ENCODE measurements around the gene SH3RF2. TPM values are rescaled to one million over a fixed set of nuclear protein-coding genes. Genes with fewer than 3 reads are reported as not detected.

Gene SH3RF2
- total and polyA plus RNA-seq, 10 of the 15 experiments (the other 5 are each of a cell fraction or from before 2014, with no cell fraction given): 0.15 TPM; not detected in 9

- no peak for DNase-seq (ENCODE audit: low read depth, low spot score)
- no peak for ATAC-seq
- ChIA-PET SMC1A (ENCODE audit: uncharacterized antibody, unreplicated experiment) (interaction anchor here (3.0 kb wide), 1 partner anchor 18 kb away, joined by 8 read pairs; no protein-coding TSS in a partner anchor), CTCF (interaction anchor here (1.3 kb wide), 1 partner anchor 17 kb away, joined by 4 read pairs; no protein-coding TSS in a partner anchor), RAD21 (ENCODE audit: unreplicated experiment) (no interaction called here), POLR2A (no interaction called here)
- no peak for FAIRE-seq
- Histone ChIP-seq H3K4me2 (ENCODE audit: control insufficient read depth, insufficient read depth) (no peak overlapping the region), H4K20me1 (ENCODE audit: control insufficient read depth, insufficient read depth) (no peaks in the 10 kb centered on the region), H3K27me3 (replicated peaks in 1 of 2; ENCODE audit: control insufficient read depth in 2 of 2, insufficient read depth in 2 of 2, low read length in 1 of 2) (no peaks in the 10 kb centered on the region), H3K9me3 (replicated peaks; ENCODE audit: control insufficient read depth, insufficient read depth, low read length) (no peaks in the 10 kb centered on the region), H3K36me3 (ENCODE audit: control insufficient read depth in 2 of 2, insufficient read depth in 2 of 2, low read length in 1 of 2) (peaks cover 0 to 6% of the 10 kb centered on the region in 2 experiments; a peak in 1 of 4 replicates), H3K79me2 (ENCODE audit: control insufficient read depth, insufficient read depth, low read length) (no peaks in the 10 kb centered on the region), H3K9ac (ENCODE audit: control insufficient read depth, insufficient read depth, low read length) (no peak overlapping the region), H3K27ac (ENCODE audit: control insufficient read depth, insufficient read depth) (no peak overlapping the region), H2AFZ (ENCODE audit: control insufficient read depth, low read depth, low read length) (no peak overlapping the region), H3K4me3 (no peak overlapping the region), H3K4me1 (ENCODE audit: control insufficient read depth, insufficient read depth, low read length) (no peaks in the 10 kb centered on the region)
- in situ Hi-C loops (cut with MboI): no loop called here
- no TSS peak for BruUV-seq (replicated peaks)
- intact Hi-C loops (cut with micrococcal nuclease; ENCODE audit: unreplicated experiment): no loop called here
- 76% methylated on average over 5 of the region's 5 CpGs for WGBS (ENCODE audit: insufficient coverage, insufficient replicate concordance, low lambda C conversion rate, missing lambda C conversion rate)
- no peak for TF ChIP-seq ATF3 (IDR thresholded peaks at IDR 0.05; ENCODE audit: borderline replicate concordance, extremely low read depth, low read depth, low read length)
- TF ChIP-seq HCFC1 (IDR thresholded peaks at IDR 0.05; ENCODE audit: low read length): no peak
- no peak for TF ChIP-seq TCF3 (IDR thresholded peaks at IDR 0.05; ENCODE audit: borderline replicate concordance, insufficient read depth, low read depth, low read length)
- no peak for TF ChIP-seq RUNX3 (IDR thresholded peaks at IDR 0.05; ENCODE audit: low read length)
- TF ChIP-seq IKZF2 (IDR thresholded peaks at IDR 0.05): no peak
- no peak for TF ChIP-seq CTCF (IDR thresholded peaks at IDR 0.05 in 2 of 3, conservative IDR thresholded peaks at IDR 0.05 in 1 of 3; ENCODE audit: control insufficient read depth in 2 of 3, extremely low read depth in 1 of 3, insufficient read depth in 1 of 3, low read depth in 3 of 3, low read length in 3 of 3)
- no peak for TF ChIP-seq RBBP5 (conservative IDR thresholded peaks at IDR 0.05)
- no peak for TF ChIP-seq SMAD1 (IDR thresholded peaks at IDR 0.05; ENCODE audit: low read depth, partially characterized antibody)
- no peak for TF ChIP-seq E2F8 (IDR thresholded peaks at IDR 0.05; ENCODE audit: low read depth, partially characterized antibody)
- no peak for TF ChIP-seq BMI1 (IDR thresholded peaks at IDR 0.05; ENCODE audit: borderline replicate concordance)
- no peak for TF ChIP-seq USF2 (IDR thresholded peaks at IDR 0.05; ENCODE audit: borderline replicate concordance, low read depth, low read length)
- no peak for TF ChIP-seq ATF2 (IDR thresholded peaks at IDR 0.05; ENCODE audit: low read length)
- no peak for TF ChIP-seq EZH2 (IDR thresholded peaks at IDR 0.05; ENCODE audit: borderline replicate concordance, control insufficient read depth, low read depth, low read length)
- TF ChIP-seq MTA3 (IDR thresholded peaks at IDR 0.05; ENCODE audit: borderline replicate concordance, low read length): no peak
- TF ChIP-seq ZSCAN29 (IDR thresholded peaks at IDR 0.05): no peak
- no peak for TF ChIP-seq POLR2A (IDR thresholded peaks at IDR 0.05; ENCODE audit: low read depth, low read length)
- TF ChIP-seq POLR2AphosphoS5 (IDR thresholded peaks at IDR 0.05; ENCODE audit: low read length): no peak
Measured at GRCh38 chr5:146112476-146112875, 176.1 kb downstream of the SH3RF2 start.

Measured in GM12878 (cell line).